ENCODE measurements around the gene KSR2. TPM values are rescaled to one million over a fixed set of nuclear protein-coding genes. Genes with fewer than 3 reads are reported as not detected.

The KSR2 gene
- polyA plus RNA-seq, 1 experiment: not detected

DNA sequence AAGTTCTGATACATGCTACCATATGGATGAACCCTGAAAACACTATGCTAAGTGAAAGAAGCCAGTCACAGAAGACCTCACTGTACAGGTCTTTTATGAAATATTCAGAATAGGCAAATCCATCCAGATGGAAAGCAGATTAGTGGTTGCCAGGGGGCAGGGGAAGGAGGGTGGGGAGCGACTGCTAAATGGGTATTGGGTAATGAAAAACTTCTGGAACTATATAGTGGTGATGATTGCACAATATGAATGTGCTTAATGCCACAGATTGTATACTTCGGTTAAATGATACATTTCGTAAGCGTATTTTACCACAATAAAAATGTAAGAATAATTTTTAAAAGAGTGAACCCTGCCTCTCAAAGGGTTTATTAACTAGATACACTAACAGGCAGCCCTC lies 11.8 kb upstream of the KSR2 start:
- Histone ChIP-seq H3K27me3 (ENCODE audit: control insufficient read depth, insufficient read depth, low read length) (no peaks in the 10 kb centered on the region), H3K4me3 (ENCODE audit: low read depth, low read length) (no peak overlapping the region), H3K36me3 (ENCODE audit: control insufficient read depth, insufficient read depth, low read length) (no peaks in the 10 kb centered on the region)
- POLR2A ChIA-PET: no interaction called here
- TF ChIP-seq, protein P1, sequence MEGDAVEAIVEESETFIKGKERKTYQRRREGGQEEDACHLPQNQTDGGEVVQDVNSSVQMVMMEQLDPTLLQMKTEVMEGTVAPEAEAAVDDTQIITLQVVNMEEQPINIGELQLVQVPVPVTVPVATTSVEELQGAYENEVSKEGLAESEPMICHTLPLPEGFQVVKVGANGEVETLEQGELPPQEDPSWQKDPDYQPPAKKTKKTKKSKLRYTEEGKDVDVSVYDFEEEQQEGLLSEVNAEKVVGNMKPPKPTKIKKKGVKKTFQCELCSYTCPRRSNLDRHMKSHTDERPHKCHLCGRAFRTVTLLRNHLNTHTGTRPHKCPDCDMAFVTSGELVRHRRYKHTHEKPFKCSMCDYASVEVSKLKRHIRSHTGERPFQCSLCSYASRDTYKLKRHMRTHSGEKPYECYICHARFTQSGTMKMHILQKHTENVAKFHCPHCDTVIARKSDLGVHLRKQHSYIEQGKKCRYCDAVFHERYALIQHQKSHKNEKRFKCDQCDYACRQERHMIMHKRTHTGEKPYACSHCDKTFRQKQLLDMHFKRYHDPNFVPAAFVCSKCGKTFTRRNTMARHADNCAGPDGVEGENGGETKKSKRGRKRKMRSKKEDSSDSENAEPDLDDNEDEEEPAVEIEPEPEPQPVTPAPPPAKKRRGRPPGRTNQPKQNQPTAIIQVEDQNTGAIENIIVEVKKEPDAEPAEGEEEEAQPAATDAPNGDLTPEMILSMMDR (IDR thresholded peaks at IDR 0.05; ENCODE audit: insufficient read depth, low read depth, low read length): no peak
- no peak for DNase-seq (ENCODE audit: low read depth)
- CTCF ChIA-PET: no interaction called here

DNA sequence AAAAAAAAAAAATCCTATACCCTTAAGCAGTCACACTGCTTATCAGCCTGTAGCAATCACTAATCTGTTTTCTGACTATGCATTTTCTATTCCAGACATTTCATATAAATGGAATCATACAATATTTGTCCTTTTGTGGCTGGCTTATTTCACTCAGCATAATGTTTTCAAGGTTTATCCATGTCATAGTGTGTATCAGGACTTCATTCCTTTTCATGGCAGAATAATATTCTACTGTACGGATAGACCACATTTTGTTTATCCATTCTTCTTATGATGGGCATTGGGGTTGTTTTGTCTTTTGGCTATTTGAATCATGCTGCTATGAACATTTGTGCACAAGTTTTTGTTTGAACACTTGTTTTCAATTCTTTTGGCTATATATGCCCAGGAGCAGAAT lies 8.6 kb upstream of the KSR2 start:
- TF ChIP-seq, protein P1 (IDR thresholded peaks at IDR 0.05; ENCODE audit: insufficient read depth, low read depth, low read length): no peak
- no peak for DNase-seq (ENCODE audit: low read depth)
- ChIA-PET POLR2A (no interaction called here), CTCF (no interaction called here)
- Histone ChIP-seq H3K27me3 (ENCODE audit: control insufficient read depth, insufficient read depth, low read length) (no peaks in the 10 kb centered on the region), H3K36me3 (ENCODE audit: control insufficient read depth, insufficient read depth, low read length) (no peaks in the 10 kb centered on the region), H3K4me3 (ENCODE audit: low read depth, low read length) (no peak overlapping the region)

DNA sequence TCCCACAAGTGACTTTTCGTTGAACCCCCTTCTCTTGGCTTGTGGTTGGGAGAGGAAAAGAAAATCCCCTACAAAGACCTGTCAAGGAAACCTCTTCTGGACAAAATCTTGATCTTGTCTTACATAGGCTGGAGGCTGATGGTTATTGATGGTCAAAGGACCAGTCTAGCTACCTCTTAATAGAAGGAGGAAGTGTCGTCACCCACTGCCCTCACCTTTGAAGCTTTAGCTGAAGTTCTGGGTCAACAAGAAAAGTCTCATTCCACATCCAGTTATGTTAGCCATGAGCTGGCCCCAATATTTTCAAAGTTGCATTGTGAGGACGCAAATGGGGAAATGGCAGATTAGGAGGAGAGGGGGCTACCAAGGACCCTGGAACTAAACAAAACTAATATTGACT lies 6.2 kb upstream of the KSR2 start:
- Histone ChIP-seq H3K4me3 (ENCODE audit: low read depth, low read length) (no peak overlapping the region), H3K36me3 (ENCODE audit: control insufficient read depth, insufficient read depth, low read length) (no peaks in the 10 kb centered on the region), H3K27me3 (ENCODE audit: control insufficient read depth, insufficient read depth, low read length) (no peaks in the 10 kb centered on the region)
- CTCF ChIA-PET: no interaction called here
- DNase-seq (ENCODE audit: low read depth): no peak
- TF ChIP-seq, protein P1 (IDR thresholded peaks at IDR 0.05; ENCODE audit: insufficient read depth, low read depth, low read length): no peak
- POLR2A ChIA-PET: no interaction called here

DNA sequence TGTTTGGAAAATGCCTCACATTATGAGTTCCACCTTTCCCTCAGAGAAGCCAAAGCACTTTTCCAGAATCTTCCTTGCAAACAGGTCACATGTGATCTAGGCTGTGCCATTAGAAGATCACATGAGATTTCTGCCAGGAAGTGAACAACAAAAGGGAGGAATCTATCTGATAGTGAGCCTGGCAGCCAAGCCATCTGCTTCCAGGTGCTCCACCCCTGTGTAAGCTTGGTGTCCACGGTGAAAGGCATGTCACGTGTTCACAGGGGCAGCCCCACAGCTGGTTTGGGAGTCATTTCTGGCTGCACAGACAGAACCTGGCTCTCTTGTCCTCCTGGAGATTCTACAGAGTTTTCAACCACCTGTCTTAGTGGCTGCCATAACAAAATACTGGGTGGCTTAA lies 3.5 kb upstream of the KSR2 start:
- H3K4me3 ChIP-seq (ENCODE audit: low read depth, low read length): no peak overlapping the region
- peaks cover 9% of the 10 kb centered on the region for H3K27me3 ChIP-seq (ENCODE audit: control insufficient read depth, insufficient read depth, low read length)
- ChIA-PET POLR2A (no interaction called here), CTCF (no interaction called here)
- no peak for DNase-seq (ENCODE audit: low read depth)
- TF ChIP-seq, protein P1 (IDR thresholded peaks at IDR 0.05; ENCODE audit: insufficient read depth, low read depth, low read length): no peak
- no peaks in the 10 kb centered on the region for H3K36me3 ChIP-seq (ENCODE audit: control insufficient read depth, insufficient read depth, low read length)

DNA sequence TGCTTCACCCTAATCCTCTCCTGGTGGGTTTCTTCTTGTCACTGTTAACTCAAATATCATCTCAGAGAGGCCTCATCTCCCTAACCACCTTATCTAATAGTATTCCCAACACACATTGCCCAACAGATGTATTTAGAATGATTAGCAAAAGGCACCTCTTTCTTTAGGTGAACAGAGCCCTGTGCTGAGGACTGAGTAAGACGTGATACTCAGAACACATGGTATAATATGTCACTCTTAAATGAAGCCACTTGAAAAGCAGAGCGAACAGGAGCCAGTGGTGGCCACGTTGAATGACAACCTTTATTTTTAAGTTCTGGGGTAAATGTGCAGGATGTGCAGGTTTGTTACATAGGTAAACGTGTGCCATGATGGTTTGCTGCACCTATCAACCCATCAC lies 1.5 kb upstream of the KSR2 start:
- Histone ChIP-seq H3K36me3 (ENCODE audit: control insufficient read depth, insufficient read depth, low read length) (no peaks in the 10 kb centered on the region), H3K4me3 (ENCODE audit: low read depth, low read length) (no peak overlapping the region), H3K27me3 (ENCODE audit: control insufficient read depth, insufficient read depth, low read length) (peaks cover 9% of the 10 kb centered on the region)
- DNase-seq (ENCODE audit: low read depth): no peak
- TF ChIP-seq, protein P1 (IDR thresholded peaks at IDR 0.05; ENCODE audit: insufficient read depth, low read depth, low read length): no peak
- POLR2A ChIA-PET: no interaction called here
- CTCF ChIA-PET: no interaction called here

Data from BJ (cell line).